Neural progenitor cell (in vitro differentiated cells): ENCODE measurements around the gene SLC36A3.

Experiments
- CTCF ChIP-seq: fragments of 200-600 bp; sonication (generic); IDR thresholded peaks from 2 replicates; pipeline ENCODE4 v1.5.1; 2017; ENCODE audit warnings: antibody characterized with exemption, mild to moderate bottlenecking
- EZH2 ChIP-seq: fragments of 200-600 bp; sonication (generic); IDR thresholded peaks from 2 replicates; pipeline ENCODE4 v1.6.1; 2017; ENCODE audit warnings: antibody characterized with exemption, mild to moderate bottlenecking, moderate library complexity
- EZH2phosphoT487 ChIP-seq: fragments of 200-600 bp; sonication (generic); IDR thresholded peaks from 2 replicates; pipeline ENCODE4 v1.6.1; 2017; ENCODE audit warnings: antibody characterized with exemption

GRCh38 chr5:151310932-151311331 is 7.4 kb upstream of the SLC36A3 start:
- TF ChIP-seq CTCF (no peak), EZH2 (no peak), EZH2phosphoT487 (no peak)
